ACC112 (cell line): ENCODE results near the gene FUOM.

ENCODE experiments used
- H2AFZ ChIP-seq: fragments of 200-600 bp; sonication (generic); one replicate; pipeline ENCODE4 v1.6.0; 2017; ENCODE audit warnings: antibody characterized with exemption, low read length; ENCODE audit not compliant: unreplicated experiment
- H3K27ac ChIP-seq: fragments of 200-600 bp; sonication (generic); 2 replicates; pipeline ENCODE4 v1.5.1; 2014; ENCODE audit warnings: low read depth, mild to moderate bottlenecking, antibody characterized with exemption, low read length, moderate library complexity
- H3K27me3 ChIP-seq: fragments of 200-600 bp; sonication (generic); 2 replicates; pipeline ENCODE4 v1.6.1; 2014; ENCODE audit warnings: mild to moderate bottlenecking, antibody characterized with exemption, low read length, moderate library complexity, mixed read lengths; ENCODE audit not compliant: insufficient read depth
- H3K36me3 ChIP-seq: fragments of 200-600 bp; sonication (generic); 2 replicates; pipeline ENCODE4 v1.6.1; 2016; ENCODE audit warnings: mild to moderate bottlenecking, antibody characterized with exemption, low read length, moderate library complexity, mixed read lengths; ENCODE audit not compliant: insufficient read depth
- H3K4me1 ChIP-seq: fragments of 200-600 bp; sonication (generic); one replicate; pipeline ENCODE4 v1.6.1; 2016; ENCODE audit warnings: low read length, mixed read lengths; ENCODE audit not compliant: insufficient read depth, unreplicated experiment, control insufficient read depth
- H3K4me3 ChIP-seq: fragments of 200-600 bp; sonication (generic); 2 replicates; pipeline ENCODE4 v1.5.1; 2014; ENCODE audit warnings: mild to moderate bottlenecking, low read depth, low read length
- H3K79me2 ChIP-seq: fragments of 200-600 bp; sonication (generic); one replicate; pipeline ENCODE4 v1.6.0; 2016; ENCODE audit warnings: low read length; ENCODE audit not compliant: control insufficient read depth, unreplicated experiment, insufficient read depth

Gene FUOM

GRCh38 chr10:133366130-133366478 is 8.3 kb upstream of the FUOM start:
- Histone ChIP-seq H3K27ac (no peak overlapping the region), H3K4me1 (no peaks in the 10 kb centered on the region), H3K27me3 (no peaks in the 10 kb centered on the region), H3K4me3 (no peak overlapping the region), H3K79me2 (no peaks in the 10 kb centered on the region), H2AFZ (no peak overlapping the region), H3K36me3 (no peaks in the 10 kb centered on the region; the same call in 1 of the 2 replicates)

DNA sequence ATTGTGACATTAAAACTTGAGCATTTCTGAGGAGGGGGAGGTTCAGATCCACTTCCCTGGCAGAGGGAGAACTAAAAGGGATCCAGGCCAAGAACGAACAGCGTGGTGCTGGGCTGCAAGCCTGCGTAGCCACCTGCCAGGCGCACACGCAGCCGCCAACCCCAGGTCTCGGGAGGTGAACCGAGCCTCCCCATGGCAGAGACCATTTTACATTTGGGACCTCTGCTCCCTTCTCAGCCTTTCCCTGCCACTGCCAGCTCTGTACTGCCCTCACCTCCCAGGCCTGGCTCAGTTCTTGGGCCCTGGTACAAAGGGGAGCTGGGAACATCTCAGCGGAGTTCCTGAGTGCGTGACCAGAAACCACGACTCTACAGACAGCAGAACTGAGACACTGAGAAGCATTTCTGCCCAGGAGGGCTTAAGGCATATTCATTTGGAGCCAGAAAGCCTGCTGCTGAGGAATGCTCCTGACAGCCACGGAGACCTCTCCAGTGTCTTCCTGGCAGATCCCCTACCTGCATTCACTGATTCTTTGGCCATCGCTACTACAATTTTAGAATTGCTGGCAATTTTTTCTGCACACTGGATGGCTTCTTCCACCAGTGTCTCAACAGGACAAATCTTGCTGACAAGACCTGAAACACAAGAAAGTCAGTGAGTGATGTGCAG is 7.8 kb upstream of the FUOM start:
- Histone ChIP-seq H3K4me1 (no peaks in the 10 kb centered on the region), H2AFZ (no peak overlapping the region), H3K79me2 (no peaks in the 10 kb centered on the region), H3K36me3 (no peaks in the 10 kb centered on the region; the same call in 1 of the 2 replicates), H3K27me3 (no peaks in the 10 kb centered on the region), H3K27ac (no peak overlapping the region), H3K4me3 (no peak overlapping the region)

DNA sequence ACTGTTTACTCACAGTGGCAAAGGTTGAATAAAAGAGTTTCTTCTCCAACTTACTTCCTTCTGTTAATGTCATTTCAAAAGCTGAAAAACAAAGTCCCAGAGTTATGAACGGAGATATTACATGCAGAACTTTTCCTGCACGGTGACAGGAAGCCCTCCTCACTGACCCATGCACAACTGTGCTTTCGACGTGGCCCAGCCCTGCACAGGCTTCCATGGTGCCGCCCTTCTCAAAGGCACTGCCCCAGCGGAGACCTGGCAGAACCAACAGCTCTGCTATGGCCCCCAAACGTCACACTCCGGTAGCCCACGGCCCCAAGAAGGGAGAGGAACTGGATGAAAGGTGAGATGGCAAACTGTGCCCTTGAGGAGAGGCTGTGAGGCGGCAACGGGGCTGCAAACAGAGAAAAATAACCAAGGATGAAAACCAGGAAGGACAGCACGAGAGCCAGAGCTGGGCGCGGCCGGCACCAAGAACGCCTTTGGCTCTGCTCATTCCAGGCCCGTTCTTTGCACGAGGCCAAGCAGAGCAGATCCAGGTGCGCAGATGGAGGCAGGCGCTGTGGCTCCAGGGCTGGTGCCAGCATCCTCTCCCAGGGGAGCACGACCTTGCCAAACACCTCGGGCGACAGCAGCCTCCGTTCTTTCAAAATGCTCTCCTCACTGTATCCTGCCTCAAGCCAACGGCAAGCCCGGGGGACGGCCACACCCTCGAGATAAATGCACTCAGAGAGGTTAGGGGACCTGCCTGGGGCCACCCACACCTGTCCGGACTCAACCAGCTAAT is 7.0 kb upstream of the FUOM start:
- no peaks in the 10 kb centered on the region; the same call in 1 of the 2 replicates for H3K36me3 ChIP-seq
- H2AFZ ChIP-seq, result no peak overlapping the region
- H3K27me3 ChIP-seq, result no peaks in the 10 kb centered on the region
- H3K4me1 ChIP-seq, result no peaks in the 10 kb centered on the region
- no peaks in the 10 kb centered on the region for H3K79me2 ChIP-seq
- H3K27ac ChIP-seq, result no peak overlapping the region
- no peak overlapping the region for H3K4me3 ChIP-seq

DNA sequence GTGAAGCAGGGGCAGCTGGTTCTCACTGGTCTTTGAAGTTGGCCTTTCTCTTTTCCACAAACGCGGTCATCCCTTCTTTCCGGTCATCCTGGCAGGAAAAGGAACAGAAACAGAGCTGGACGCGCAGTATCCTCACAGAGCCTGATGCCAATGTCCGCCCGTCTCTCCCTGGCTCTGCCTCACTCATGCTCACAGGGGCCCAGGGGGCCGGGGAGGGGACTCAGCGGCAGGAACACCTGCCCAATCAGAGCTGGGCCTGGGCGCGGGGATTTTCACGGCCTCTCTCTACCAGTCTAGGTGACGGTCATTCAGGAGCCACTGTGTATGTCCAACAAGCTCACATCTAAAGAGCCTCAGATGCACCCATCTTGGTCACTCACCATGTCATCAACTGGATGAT is 5.0 kb upstream of the FUOM start:
- H3K27ac ChIP-seq, result no peak overlapping the region

GRCh38 chr10:133361773-133362441 is 4.1 kb upstream of the FUOM start:
- Histone ChIP-seq H3K27me3 (no peaks in the 10 kb centered on the region), H3K79me2 (no peaks in the 10 kb centered on the region), H3K36me3 (no peaks in the 10 kb centered on the region; the same call in 1 of the 2 replicates), H2AFZ (no peak overlapping the region), H3K4me1 (no peaks in the 10 kb centered on the region), H3K27ac (no peak overlapping the region), H3K4me3 (no peak overlapping the region)

More for the DNA sequence above, 5.0 kb upstream of the FUOM start:
- no peaks in the 10 kb centered on the region; the same call in 1 of the 2 replicates for H3K36me3 ChIP-seq
- H3K79me2 ChIP-seq, result no peaks in the 10 kb centered on the region
- H2AFZ ChIP-seq, result no peak overlapping the region
- no peak overlapping the region for H3K4me3 ChIP-seq
- no peaks in the 10 kb centered on the region for H3K27me3 ChIP-seq
- H3K4me1 ChIP-seq, result no peaks in the 10 kb centered on the region

GRCh38 chr10:133361227-133361626 is 3.4 kb upstream of the FUOM start:
- Histone ChIP-seq H3K27me3 (no peaks in the 10 kb centered on the region), H3K36me3 (no peaks in the 10 kb centered on the region; the same call in 1 of the 2 replicates), H3K27ac (no peak overlapping the region), H3K4me3 (no peak overlapping the region), H3K79me2 (peaks cover 6% of the 10 kb centered on the region), H2AFZ (no peak overlapping the region), H3K4me1 (peaks cover 6% of the 10 kb centered on the region)

DNA sequence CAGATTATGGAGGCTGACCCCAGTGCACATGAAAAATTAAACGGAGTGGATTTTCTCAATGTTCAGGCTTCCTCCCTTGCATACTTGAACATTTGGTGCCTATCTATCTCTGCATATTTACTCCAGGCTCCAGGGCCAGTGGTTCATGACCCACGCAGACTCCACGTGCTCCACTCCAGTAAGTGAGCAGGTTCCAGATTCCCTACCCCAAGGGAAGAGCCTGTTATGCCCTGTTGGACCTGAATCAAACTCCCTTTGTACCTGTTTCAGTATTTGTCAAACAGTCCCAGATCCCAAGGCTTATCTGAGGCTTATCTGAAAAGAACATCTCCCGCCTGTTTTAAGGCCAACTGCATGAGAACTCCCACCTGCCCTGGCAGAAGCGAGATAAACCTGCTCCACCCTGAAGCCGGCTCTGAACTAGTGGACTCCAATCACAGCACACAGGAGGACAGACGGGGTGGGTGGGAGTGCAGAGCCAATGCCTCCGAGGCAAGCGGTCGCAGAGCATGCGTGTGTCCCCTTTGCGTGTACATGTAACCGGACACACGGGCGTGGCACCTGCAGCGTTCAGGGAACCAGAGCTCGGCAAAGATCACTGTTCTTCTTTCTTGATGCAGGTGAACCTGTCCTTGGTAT is 2.3 kb upstream of the FUOM start:
- Histone ChIP-seq H3K4me3 (no peak overlapping the region), H3K4me1 (peaks cover 7% of the 10 kb centered on the region), H3K36me3 (no peaks in the 10 kb centered on the region; the same call in 1 of the 2 replicates), H3K79me2 (peaks cover 7% of the 10 kb centered on the region), H3K27ac (no peak overlapping the region), H3K27me3 (no peaks in the 10 kb centered on the region), H2AFZ (no peak overlapping the region)

- no peaks in the 10 kb centered on the region for H3K27me3 ChIP-seq
- H3K79me2 ChIP-seq, result peaks cover 7% of the 10 kb centered on the region
- H3K4me3 ChIP-seq, result no peak overlapping the region
- peaks cover 7% of the 10 kb centered on the region for H3K4me1 ChIP-seq
- H3K27ac ChIP-seq, result no peak overlapping the region
- H2AFZ ChIP-seq, result no peak overlapping the region
- no peaks in the 10 kb centered on the region; the same call in 1 of the 2 replicates for H3K36me3 ChIP-seq
Observed at GRCh38 chr10:133359554-133359971, 1.7 kb upstream of the FUOM start.

DNA sequence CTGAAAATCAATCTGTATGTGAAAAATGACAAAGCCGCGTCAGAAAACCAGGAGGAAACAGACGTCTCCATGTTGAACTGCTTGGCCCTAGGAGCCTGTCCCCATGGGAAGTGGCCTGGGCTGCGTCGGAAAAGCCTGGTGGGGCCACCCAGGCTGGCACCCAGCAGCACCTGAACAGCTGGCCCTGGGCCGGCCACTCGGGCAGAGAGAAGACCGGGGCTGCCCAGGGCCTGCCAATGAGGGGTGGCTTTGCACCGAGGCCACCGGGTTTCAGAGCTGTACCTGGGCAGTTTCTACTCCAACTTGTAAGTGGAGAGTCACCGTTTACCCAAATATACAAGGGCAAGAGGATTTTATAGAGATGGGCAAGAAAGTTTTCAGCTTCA is 1.1 kb upstream of the FUOM start:
- no peak overlapping the region for H3K27ac ChIP-seq
- H2AFZ ChIP-seq, result no peak overlapping the region
- H3K4me1 ChIP-seq, result peaks cover 7% of the 10 kb centered on the region
- peaks cover 7% of the 10 kb centered on the region for H3K79me2 ChIP-seq
- H3K27me3 ChIP-seq, result no peaks in the 10 kb centered on the region
- no peak overlapping the region for H3K4me3 ChIP-seq
- H3K36me3 ChIP-seq, result no peaks in the 10 kb centered on the region; the same call in 1 of the 2 replicates

DNA sequence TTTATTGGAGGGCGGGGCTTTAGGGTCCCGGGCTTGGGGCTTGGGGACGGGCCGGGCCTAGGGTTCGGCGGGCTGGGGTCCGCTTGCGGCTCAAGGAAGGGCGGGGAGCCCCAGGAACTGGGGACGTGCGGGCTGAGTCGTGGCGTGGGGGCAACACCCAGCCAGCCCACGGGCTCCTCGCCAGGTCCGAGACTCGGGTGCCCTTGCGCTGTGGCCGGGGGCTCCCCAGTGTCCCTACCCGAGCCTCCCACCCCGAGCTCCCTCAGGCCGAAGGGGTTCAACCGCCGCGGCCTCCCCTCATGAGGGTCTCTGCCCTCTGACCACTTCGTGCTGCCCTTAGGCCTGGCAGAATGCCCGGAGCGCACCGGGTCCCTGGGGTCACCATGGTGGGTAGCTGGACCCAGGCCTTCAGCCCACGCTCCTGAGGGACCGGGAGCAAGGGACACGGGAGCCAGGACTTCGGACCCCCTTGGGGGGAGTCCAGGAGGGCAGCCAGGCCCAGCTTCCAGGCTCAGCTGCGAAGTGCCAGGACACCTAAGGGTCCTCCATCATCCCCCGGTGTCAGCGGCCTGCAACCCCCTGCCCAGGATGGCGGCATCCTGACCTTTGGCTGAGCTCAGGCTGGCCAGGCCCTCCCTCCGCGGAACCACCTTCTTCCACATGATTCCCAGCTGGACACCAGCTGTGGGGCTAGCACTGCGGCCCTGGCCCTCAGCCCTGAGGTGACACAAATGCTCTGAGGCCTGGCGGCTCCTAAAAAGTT is 524 bp upstream of the FUOM start:
- Histone ChIP-seq H3K36me3 (no peaks in the 10 kb centered on the region; the same call in 1 of the 2 replicates), H3K4me1 (peaks cover 7% of the 10 kb centered on the region), H3K4me3 (no peak overlapping the region), H3K27ac (no peak overlapping the region), H3K27me3 (no peaks in the 10 kb centered on the region), H3K79me2 (peaks cover 7% of the 10 kb centered on the region), H2AFZ (no peak overlapping the region)
